Measurements from ENCODE around the gene TUBA8. TPM values are rescaled to one million over a fixed set of nuclear protein-coding genes. Genes with fewer than 3 reads are reported as not detected.
"Not testable (repeated sequence)": the region's sequence is repeated elsewhere in the genome, so short reads cannot be mapped to it uniquely, and the experiment has no call there.

Gene TUBA8
- total RNA-seq, 1 donor: 0.72 TPM

DNA sequence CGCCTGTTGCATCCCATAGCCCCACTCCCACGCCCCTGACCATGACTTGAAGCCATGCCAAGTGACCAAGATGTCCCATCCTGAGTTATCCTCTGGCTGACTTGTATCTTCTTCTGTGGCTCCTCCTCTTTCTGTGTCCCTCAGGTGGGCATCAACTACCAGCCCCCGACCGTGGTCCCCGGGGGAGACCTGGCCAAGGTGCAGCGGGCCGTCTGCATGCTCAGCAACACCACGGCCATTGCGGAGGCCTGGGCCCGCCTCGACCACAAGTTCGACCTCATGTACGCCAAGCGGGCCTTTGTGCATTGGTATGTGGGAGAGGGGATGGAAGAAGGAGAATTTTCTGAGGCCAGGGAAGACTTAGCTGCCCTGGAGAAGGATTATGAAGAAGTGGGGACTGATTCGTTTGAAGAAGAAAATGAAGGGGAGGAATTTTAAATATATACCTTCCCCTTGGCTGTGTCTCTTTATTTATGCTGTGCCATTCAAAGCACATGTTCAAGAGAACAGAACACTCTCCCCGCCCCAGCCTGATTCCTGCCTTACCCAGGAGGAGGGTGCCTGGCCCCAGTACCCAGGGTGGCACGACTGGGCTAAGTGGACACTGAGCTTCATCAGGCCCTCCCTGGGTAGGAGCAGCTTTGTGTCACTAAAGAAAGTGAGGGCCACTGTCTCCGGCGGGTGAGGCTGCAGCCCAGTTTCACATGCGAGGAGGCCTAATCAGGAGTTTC is 20.3 kb downstream of the TUBA8 start:
- DNase-seq (ENCODE audit: low read depth): no peak
- H3K4me3 ChIP-seq (ENCODE audit: low read depth, low read length): no peak overlapping the region
- TF ChIP-seq, protein P1, sequence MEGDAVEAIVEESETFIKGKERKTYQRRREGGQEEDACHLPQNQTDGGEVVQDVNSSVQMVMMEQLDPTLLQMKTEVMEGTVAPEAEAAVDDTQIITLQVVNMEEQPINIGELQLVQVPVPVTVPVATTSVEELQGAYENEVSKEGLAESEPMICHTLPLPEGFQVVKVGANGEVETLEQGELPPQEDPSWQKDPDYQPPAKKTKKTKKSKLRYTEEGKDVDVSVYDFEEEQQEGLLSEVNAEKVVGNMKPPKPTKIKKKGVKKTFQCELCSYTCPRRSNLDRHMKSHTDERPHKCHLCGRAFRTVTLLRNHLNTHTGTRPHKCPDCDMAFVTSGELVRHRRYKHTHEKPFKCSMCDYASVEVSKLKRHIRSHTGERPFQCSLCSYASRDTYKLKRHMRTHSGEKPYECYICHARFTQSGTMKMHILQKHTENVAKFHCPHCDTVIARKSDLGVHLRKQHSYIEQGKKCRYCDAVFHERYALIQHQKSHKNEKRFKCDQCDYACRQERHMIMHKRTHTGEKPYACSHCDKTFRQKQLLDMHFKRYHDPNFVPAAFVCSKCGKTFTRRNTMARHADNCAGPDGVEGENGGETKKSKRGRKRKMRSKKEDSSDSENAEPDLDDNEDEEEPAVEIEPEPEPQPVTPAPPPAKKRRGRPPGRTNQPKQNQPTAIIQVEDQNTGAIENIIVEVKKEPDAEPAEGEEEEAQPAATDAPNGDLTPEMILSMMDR (IDR thresholded peaks at IDR 0.05; ENCODE audit: insufficient read depth, low read length): no peak

DNA sequence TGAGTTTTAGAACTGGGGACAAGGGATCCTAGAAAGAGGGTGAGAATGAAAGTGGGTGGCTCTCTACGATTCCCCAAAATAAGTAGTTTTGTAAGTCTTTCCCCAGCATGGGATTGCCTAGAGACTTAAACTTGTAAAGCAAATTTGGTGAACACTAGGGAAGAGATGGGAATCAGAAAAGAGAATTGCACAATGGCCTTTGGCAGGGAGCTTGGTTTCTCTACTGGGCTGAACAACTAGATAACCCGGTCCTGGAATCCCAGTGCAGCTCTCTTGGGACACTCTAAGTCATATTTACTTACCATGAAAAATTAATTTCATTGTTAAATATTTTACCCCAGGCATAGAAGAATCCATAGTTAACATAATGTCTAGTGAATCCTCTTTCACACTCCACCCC is 22.8 kb downstream of the TUBA8 start:
- H3K4me3 ChIP-seq (ENCODE audit: low read depth, low read length): no peak overlapping the region
- peak; percentile 90 for DNase-seq (ENCODE audit: low read depth)

DNA sequence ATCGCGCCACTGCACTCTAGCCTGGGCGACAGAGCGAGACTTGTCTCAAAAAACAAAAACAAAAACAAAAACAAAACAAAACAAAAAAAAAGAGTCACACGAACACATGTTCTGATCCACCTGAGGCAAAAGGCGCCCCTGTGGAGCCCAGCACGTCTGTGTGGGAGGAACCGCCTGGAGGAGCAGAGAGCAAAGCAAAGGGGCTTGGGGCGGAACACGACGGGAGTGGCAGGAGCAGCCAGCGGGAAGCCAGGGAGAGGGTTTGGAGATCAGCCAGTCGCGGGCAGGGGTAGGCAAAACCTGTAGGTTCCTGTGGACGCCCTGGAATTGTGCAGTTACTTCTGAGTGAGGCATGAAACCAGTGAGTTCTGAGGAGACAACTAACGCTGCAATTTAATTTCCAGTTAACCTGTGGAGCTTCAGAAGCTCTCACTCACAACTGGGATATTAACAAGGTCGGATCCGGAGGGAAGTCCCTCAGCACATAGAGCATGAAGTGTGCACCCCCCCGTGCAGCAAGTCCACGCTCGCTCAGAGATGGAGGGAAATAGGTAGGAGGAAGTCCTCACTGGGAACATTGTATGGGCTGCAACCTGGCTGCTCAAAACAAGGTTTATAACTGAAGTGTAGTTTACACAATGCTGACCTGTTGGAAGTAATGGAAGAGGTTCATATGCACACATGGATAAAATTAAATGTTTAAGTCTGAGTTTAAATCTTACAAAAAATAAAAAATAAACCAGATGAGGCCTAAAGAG is 26.1 kb downstream of the TUBA8 start:
- DNase-seq (ENCODE audit: low read depth): no peak
- TF ChIP-seq, protein P1 (IDR thresholded peaks at IDR 0.05; ENCODE audit: insufficient read depth, low read length): no peak
- no peak overlapping the region for H3K4me3 ChIP-seq (ENCODE audit: low read depth, low read length)

More for the DNA sequence above, 22.8 kb downstream of the TUBA8 start:
- TF ChIP-seq, protein P1 (IDR thresholded peaks at IDR 0.05; ENCODE audit: insufficient read depth, low read length): no peak

DNA sequence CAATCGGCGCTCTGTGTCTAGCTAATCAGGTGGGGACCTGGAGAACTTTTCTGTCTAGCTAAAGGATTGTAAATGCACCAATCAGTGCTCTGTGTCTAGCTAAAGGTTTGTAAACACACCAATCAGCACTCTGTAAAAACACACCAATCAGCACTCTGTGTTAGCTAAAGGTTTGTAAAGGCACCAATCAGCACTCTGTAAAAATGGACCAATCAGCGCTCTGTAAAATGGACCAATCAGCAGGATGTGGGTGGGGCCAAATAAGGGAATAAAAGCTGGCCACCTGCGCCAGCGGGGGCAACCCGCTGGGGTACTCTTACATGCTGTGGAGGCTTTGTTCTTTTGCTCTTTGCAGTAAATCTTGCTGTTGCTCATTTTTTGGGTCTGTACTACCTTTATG is 30.4 kb downstream of the TUBA8 start:
- DNase-seq (ENCODE audit: low read depth): not testable (repeated sequence)

DNA sequence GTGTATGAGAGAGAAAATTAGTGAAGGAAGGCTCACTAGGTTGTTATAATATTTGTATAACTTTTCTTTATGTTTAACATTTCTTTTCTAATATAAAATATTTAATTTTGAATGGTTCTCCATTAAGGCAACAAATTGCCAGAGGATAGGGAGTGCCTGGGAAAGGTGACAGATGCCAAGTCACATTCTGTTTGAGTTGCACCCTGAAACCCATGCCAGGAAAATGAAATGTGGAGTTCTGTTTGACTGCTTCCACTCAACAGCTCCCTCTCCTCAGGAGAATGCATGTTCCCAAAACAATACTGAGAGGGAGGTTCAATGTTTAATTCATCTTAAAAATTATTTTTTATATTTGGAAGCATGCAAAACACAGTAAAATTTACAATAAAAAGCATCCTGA is 33.5 kb downstream of the TUBA8 start:
- no peak overlapping the region for H3K4me3 ChIP-seq (ENCODE audit: low read depth, low read length)
- DNase-seq (ENCODE audit: low read depth): no peak
- TF ChIP-seq, protein P1 (IDR thresholded peaks at IDR 0.05; ENCODE audit: insufficient read depth, low read length): no peak

More for the DNA sequence above, 30.4 kb downstream of the TUBA8 start:
- not testable (repeated sequence) for H3K4me3 ChIP-seq (ENCODE audit: low read depth, low read length)

DNA sequence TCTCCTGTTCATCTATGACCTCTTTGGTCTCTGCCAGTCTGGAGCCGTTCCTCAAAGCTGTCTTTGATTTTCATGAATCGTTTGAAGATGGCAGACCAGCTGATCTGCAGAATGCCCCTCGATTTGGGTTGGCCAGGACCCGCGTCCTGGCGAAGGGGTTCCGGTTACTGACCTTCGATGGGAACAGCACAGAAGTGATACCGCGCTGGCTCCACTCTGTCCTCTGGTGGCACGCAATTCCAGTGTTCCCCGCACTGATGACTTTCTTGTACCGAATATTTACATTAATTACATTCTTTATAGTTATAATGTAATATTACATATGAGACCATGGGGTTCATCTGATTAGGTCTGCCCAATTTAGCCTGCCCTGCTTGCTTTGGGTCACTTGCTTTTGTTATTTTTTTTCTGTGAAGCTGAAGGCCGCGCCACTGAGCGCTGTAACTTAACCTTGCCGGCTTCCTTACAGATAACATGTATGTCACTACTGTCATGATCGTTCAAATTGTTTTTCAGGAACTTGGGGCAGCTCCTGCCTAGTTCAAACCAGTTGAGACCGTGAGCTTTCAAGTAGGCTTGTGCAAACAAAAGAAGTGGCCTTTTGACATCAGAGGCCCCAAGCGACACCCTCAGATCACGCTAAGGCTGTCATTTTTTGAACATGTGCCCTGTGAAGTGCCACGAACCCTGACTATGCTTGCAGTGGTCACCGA is 35.2 kb downstream of the TUBA8 start:
- TF ChIP-seq, protein P1 (IDR thresholded peaks at IDR 0.05; ENCODE audit: insufficient read depth, low read length): no peak
- no peak for DNase-seq (ENCODE audit: low read depth)
- H3K4me3 ChIP-seq (ENCODE audit: low read depth, low read length): no peak overlapping the region

DNA sequence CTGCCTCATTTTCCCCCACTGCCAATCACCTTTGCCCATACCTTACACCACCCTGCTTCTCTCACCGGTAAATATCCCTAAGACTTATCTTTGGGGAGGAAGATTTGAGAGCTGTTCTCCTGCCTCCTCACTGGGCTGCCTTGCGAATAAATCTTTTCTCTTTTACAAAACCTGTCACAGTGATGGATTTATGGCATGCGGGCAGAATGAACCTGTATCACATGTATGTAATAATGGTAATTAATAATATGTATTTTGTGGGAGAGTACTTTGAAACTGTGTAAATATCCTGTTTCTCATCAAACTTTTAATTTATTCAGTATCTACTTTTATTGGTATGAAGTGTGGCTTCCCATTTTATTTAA is 35.8 kb downstream of the TUBA8 start:
- TF ChIP-seq, protein P1 (IDR thresholded peaks at IDR 0.05; ENCODE audit: insufficient read depth, low read length): no peak
- DNase-seq (ENCODE audit: low read depth): no peak
- no peak overlapping the region for H3K4me3 ChIP-seq (ENCODE audit: low read depth, low read length)
